D341Med (cell line): ENCODE measurements around the gene FRA10AC1.

Experiments used
- DNase-seq: peaks from one replicate; pipeline ENCODE4 v3.0.0; 2012; ENCODE audit warnings: low spot score

FRA10AC1 gene

GRCh38 chr10:93629647-93630305 is 72.6 kb downstream of the FRA10AC1 start:
- DNase-seq, result no peak

- DNase-seq, result no peak
These were observed 73.5 kb downstream of the FRA10AC1 start for GRCh38 chr10:93628858-93629257.

- DNase-seq, result no peak
These were observed 79.5 kb downstream of the FRA10AC1 start for GRCh38 chr10:93622942-93623341.

GRCh38 chr10:93620925-93621324 is 81.5 kb downstream of the FRA10AC1 start:
- no peak for DNase-seq
